Body of pancreas (tissue), 4 donors: Measurements from ENCODE around the gene WDR75. TPM values are rescaled to one million over a fixed set of nuclear protein-coding genes. Genes with fewer than 3 reads are reported as not detected.

Experiments used
- ATAC-seq: fragments of 150-250 bp; one replicate; pipeline ENCODE4 v1.9.1; 2016
- DNase-seq, 4 donors: peaks; one replicate each; pipeline ENCODE4 v3.0.0-alpha.2; 2019
- H3K27ac ChIP-seq, 4 donors: fragments of 200-600 bp; sonication (generic); 1 replicate in 3 of 4; 2 replicates in 1 of 4; pipeline versions ENCODE4 v1.5.1 to v1.6.1; 2016 to 2019; ENCODE audit warnings: mild to moderate bottlenecking in 1 of 4, mixed read lengths in 1 of 4, moderate library complexity in 1 of 4
- H3K27me3 ChIP-seq, 2 donors: fragments of 200-600 bp; sonication (generic); one replicate each; pipeline ENCODE4 v1.6.0; 2016; ENCODE audit warnings: mild to moderate bottlenecking in 1 of 2
- H3K36me3 ChIP-seq, 2 donors: fragments of 200-600 bp; sonication (generic); replicated peaks in 1 of 2; 2 replicates each; pipeline ENCODE4 v1.5.1; 2016; ENCODE audit warnings: low read depth in 2 of 2; ENCODE audit not compliant: insufficient read depth in 1 of 2
- H3K4me1 ChIP-seq: fragments of 200-600 bp; sonication (generic); one replicate; pipeline ENCODE4 v1.6.0; 2016
- H3K4me3 ChIP-seq, 2 donors: fragments of 200-600 bp; sonication (generic); 1 replicate in 1 of 2; 2 replicates in 1 of 2; pipeline ENCODE4 v1.5.1; 2016 to 2019
- H3K9me3 ChIP-seq, 3 donors: fragments of 200-600 bp; sonication (generic); 1 replicate in 2 of 3; 2 replicates in 1 of 3; pipeline ENCODE4 v1.5.1; 2016
- POLR2A ChIP-seq, 3 donors: fragments of 450-650 bp; IDR thresholded peaks; one replicate each; pipeline ENCODE4 v1.6.1; 2016; ENCODE audit warnings: antibody characterized with exemption in 3 of 3, mild to moderate bottlenecking in 2 of 3
- WGBS, 2 donors: methylation state at CpG; one replicate each; pipeline ENCODE4 v1.1.5; 2017; 5-methylcytosine and 5-hydroxymethylcytosine counted together
- intact Hi-C: fragments of 100-400 bp; cut with DNase I; formaldehyde crosslinking; loops from one replicate; pipeline ENCODE4 v1.15.1; 2023
- total RNA-seq, 2 donors: library from RNA; depleted of rRNA; stranded (reverse); fragments of >200 nt; gene quantifications; one replicate each; pipeline ENCODE4 v1.1.0, GENCODE V29; 2016
- TF ChIP-seq, protein P1 (sequence below), 7 experiments: fragments of 450-650 bp in 4 of 7; fragments of 200-600 bp in 3 of 7; sonication (generic) in 3 of 7; IDR thresholded peaks; one replicate each; pipeline ENCODE4 v1.5.1; 2016 to 2019; ENCODE audit warnings: antibody characterized with exemption in 7 of 7

The WDR75 gene
- total RNA-seq, 2 donors from 2014 or later, result 14.2 to 26.2 TPM

DNA sequence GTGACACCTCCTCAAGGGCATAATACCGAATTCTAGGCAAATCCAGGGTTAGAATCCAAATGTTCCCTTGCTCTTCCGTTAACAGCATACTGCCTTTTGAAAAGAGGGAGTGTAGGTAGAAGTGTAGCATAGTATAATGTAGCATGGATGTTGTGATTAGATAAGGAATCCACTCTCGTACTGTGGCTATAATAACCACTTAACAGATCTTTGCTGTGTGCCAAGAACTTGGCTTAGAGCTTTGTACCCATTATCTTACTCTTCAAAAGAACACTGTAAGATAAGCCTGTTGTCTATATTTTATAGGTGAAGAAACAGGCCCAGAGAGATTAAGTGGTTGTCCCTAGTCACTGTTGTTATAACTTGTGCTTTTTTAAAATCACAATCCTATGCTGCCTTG is 24.2 kb downstream of the WDR75 start:
- intact Hi-C loops, result loop anchor here (10.0 kb wide), 1 partner anchor 169 kb away; no protein-coding TSS in a partner anchor
- H3K27ac ChIP-seq, result no peak overlapping the region
- H3K4me3 ChIP-seq, result no peak overlapping the region
- 71 to 72% methylated on average over 3 of the region's 3 CpGs for WGBS, 2 donors
- H3K4me1 ChIP-seq, result no peaks in the 10 kb centered on the region
- DNase-seq, result no peak
- ATAC-seq, result no peak
- H3K27me3 ChIP-seq, result no peaks in the 10 kb centered on the region
- H3K36me3 ChIP-seq, result peaks cover 13 to 49% of the 10 kb centered on the region in 2 donors
- TF ChIP-seq, protein P1, sequence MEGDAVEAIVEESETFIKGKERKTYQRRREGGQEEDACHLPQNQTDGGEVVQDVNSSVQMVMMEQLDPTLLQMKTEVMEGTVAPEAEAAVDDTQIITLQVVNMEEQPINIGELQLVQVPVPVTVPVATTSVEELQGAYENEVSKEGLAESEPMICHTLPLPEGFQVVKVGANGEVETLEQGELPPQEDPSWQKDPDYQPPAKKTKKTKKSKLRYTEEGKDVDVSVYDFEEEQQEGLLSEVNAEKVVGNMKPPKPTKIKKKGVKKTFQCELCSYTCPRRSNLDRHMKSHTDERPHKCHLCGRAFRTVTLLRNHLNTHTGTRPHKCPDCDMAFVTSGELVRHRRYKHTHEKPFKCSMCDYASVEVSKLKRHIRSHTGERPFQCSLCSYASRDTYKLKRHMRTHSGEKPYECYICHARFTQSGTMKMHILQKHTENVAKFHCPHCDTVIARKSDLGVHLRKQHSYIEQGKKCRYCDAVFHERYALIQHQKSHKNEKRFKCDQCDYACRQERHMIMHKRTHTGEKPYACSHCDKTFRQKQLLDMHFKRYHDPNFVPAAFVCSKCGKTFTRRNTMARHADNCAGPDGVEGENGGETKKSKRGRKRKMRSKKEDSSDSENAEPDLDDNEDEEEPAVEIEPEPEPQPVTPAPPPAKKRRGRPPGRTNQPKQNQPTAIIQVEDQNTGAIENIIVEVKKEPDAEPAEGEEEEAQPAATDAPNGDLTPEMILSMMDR (IDR thresholded peaks at IDR 0.05), result no peak
- H3K9me3 ChIP-seq, result no peaks in the 10 kb centered on the region

DNA sequence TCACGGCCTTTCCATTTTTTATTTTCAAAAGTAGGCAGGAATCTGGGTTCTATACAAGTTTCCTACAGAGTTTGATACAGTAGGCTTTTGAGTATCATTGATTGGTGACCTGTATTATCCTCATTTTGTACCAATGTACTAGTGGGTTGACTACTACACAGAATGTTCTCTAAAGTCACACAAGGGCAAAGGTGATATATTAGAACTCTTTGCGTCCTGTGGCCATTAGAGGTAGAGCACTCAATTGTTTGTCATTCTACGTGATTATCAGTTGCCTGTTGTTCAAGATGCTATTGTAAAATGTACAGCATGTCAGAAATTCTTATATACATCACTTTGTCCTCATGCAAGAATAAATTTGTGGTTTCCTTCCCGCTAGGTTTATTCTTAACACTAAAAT is 24.8 kb downstream of the WDR75 start:
- no peaks in the 10 kb centered on the region for H3K27me3 ChIP-seq
- no peaks in the 10 kb centered on the region for H3K4me1 ChIP-seq
- peaks cover 13 to 49% of the 10 kb centered on the region in 2 donors for H3K36me3 ChIP-seq
- H3K9me3 ChIP-seq, result no peaks in the 10 kb centered on the region
- no peak for DNase-seq
- no peak overlapping the region for H3K27ac ChIP-seq
- intact Hi-C loops, result loop anchor here (10.0 kb wide), 1 partner anchor 169 kb away; no protein-coding TSS in a partner anchor
- no peak for TF ChIP-seq POLR2A (IDR thresholded peaks at IDR 0.05)
- TF ChIP-seq, protein P1 (IDR thresholded peaks at IDR 0.05), result no peak
- ATAC-seq, result no peak
- H3K4me3 ChIP-seq, result no peak overlapping the region
- 92 to 93% methylated on average over 4 of the region's 4 CpGs for WGBS, 2 donors

DNA sequence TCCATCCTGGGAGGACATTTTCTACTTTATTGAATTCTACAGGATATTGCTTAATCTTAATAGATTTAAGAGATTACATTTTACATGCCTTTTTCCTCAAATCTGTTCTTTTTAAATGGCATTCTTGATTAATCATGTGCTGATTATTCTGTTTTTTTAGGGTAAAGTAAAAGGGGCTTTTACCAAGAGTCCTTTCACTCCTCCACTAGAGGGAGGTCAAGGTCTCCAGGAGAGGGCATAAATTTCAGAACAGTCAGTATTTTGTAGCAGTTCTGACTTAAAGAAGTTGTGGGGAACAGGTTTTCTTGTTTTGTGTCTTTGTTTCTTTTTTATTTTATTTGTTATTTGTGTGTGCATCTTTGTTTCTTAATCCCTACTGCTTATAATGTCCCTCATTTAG is 25.4 kb downstream of the WDR75 start:
- H3K4me3 ChIP-seq, result no peak overlapping the region
- peak; percentile 45 for ATAC-seq
- DNase-seq, result no peak
- TF ChIP-seq POLR2A (IDR thresholded peaks at IDR 0.05), result no peak
- TF ChIP-seq, protein P1 (IDR thresholded peaks at IDR 0.05), result peak in 6 of 7 experiments; percentile 35 to 60 (median 45)
- H3K4me1 ChIP-seq, result no peaks in the 10 kb centered on the region
- H3K36me3 ChIP-seq, result peaks cover 13 to 48% of the 10 kb centered on the region in 2 donors
- H3K27ac ChIP-seq, result no peak overlapping the region
- no peaks in the 10 kb centered on the region for H3K9me3 ChIP-seq
- H3K27me3 ChIP-seq, result no peaks in the 10 kb centered on the region
- intact Hi-C loops, result loop anchor here (10.0 kb wide), 1 partner anchor 168 kb away; no protein-coding TSS in a partner anchor

DNA sequence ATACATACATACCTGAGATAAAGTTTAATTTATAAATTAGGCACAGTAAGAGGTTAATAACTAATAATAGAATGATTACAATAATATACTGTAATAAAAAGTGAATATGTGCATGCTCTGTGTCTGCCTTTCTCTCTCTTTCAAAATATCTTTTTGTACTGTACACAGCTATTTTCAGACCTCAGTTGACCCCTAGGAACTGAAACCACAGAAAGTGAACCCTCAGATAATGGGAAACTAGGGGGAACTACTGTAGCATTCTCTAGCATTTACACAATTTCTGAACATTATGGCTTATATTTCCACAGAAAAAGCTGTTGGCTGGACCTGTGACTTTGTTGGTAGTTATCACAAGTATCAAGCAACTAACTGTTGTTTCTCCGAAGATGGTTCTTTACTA is 25.9 kb downstream of the WDR75 start:
- H3K4me3 ChIP-seq, result no peak overlapping the region
- DNase-seq, result no peak
- H3K27ac ChIP-seq, result no peak overlapping the region
- intact Hi-C loops, result loop anchor here (10.0 kb wide), 1 partner anchor 168 kb away; no protein-coding TSS in a partner anchor
- no peaks in the 10 kb centered on the region for H3K27me3 ChIP-seq
- 81 to 92% methylated on average over 1 of the region's 1 CpG for WGBS, 2 donors
- no peak for ATAC-seq
- TF ChIP-seq, protein P1 (IDR thresholded peaks at IDR 0.05), result no peak
- TF ChIP-seq POLR2A (IDR thresholded peaks at IDR 0.05), result no peak
- no peaks in the 10 kb centered on the region for H3K4me1 ChIP-seq
- H3K9me3 ChIP-seq, result no peaks in the 10 kb centered on the region
- H3K36me3 ChIP-seq, result peaks cover 13 to 46% of the 10 kb centered on the region in 2 donors

DNA sequence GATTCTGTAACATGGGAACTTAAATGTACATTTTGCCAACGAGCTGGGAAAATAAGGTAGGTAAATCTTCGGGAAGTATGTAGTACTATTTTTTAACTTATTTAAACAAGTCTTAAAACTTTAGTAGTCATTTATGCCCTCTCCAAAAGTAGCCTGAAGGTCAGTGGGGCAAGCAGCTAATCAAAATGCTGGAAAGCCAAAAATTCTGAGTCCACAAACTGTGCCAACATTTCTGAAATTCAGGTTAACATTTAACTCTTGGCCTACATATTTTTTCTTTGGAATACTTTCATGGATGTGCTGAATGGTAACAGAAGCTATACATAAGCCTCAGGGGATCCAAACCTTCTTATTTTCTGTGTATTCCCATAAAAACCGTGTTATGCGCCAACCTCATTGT is 26.3 kb downstream of the WDR75 start:
- Histone ChIP-seq H3K27ac (no peak overlapping the region), H3K4me1 (no peaks in the 10 kb centered on the region), H3K9me3 (no peaks in the 10 kb centered on the region), H3K27me3 (no peaks in the 10 kb centered on the region), H3K4me3 (no peak overlapping the region), H3K36me3 (peaks cover 13 to 46% of the 10 kb centered on the region in 2 donors)
- intact Hi-C loops, result loop anchor here (10.0 kb wide), 1 partner anchor 167 kb away; no protein-coding TSS in a partner anchor
- WGBS, 2 donors, result 72 to 74% methylated on average over 4 of the region's 4 CpGs
- ATAC-seq (no peak), DNase-seq (no peak)
- TF ChIP-seq, protein P1 (IDR thresholded peaks at IDR 0.05), result no peak
- no peak for TF ChIP-seq POLR2A (IDR thresholded peaks at IDR 0.05)
